ENCODE data around the gene HIKESHI. TPM values are rescaled to one million over a fixed set of nuclear protein-coding genes. Genes with fewer than 3 reads are reported as not detected.

HIKESHI gene
- total RNA-seq (70.3 TPM), polyA plus RNA-seq (55.1 TPM)
- long read RNA-seq, donor 1, partial matches to known transcripts, result 0 of 3 reads
- long read RNA-seq, donor 1, other reads (novel, unspliced or antisense), result 0 of 3 reads
- long read RNA-seq, donor 2, result 0 reads
- long read RNA-seq, donor 3, transcript HIKESHI-203 (2 exons, 1,558 nt), result minor isoform, 5 of 107 reads
- long read RNA-seq, donor 3, transcript HIKESHI-201 (5 exons, 1,113 nt), result major isoform, 56 of 107 reads
- long read RNA-seq, donor 3, partial matches to known transcripts, result 45 of 107 reads
- long read RNA-seq, donor 3, other reads (novel, unspliced or antisense), result 0 of 107 reads
- long read RNA-seq, donor 4, transcript HIKESHI-201 (5 exons, 1,113 nt), result major isoform, 15 of 25 reads
- long read RNA-seq, donor 4, partial matches to known transcripts, result 9 of 25 reads
- long read RNA-seq, donor 4, other reads (novel, unspliced or antisense), result 0 of 25 reads
- long read RNA-seq, donor 5, transcript HIKESHI-201 (5 exons, 1,113 nt), result major isoform, 54 of 141 reads
- long read RNA-seq, donor 5, transcript HIKESHI-207 (4 exons, 1,694 nt), result minor isoform, 5 of 141 reads
- long read RNA-seq, donor 5, partial matches to known transcripts, result 76 of 141 reads
- long read RNA-seq, donor 5, other reads (novel, unspliced or antisense), result 0 of 141 reads
- long read RNA-seq, donor 6, transcript HIKESHI-201 (5 exons, 1,113 nt), result major isoform, 22 of 52 reads
- long read RNA-seq, donor 6, partial matches to known transcripts, result 25 of 52 reads
- long read RNA-seq, donor 6, other reads (novel, unspliced or antisense), result 0 of 52 reads
- long read RNA-seq, donor 7, transcript HIKESHI-201 (5 exons, 1,113 nt), result major isoform, 47 of 72 reads
- long read RNA-seq, donor 7, partial matches to known transcripts, result 19 of 72 reads
- long read RNA-seq, donor 7, other reads (novel, unspliced or antisense), result 0 of 72 reads
- long read RNA-seq, donor 8, transcript HIKESHI-201 (5 exons, 1,113 nt), result major isoform, 18 of 26 reads
- long read RNA-seq, donor 8, partial matches to known transcripts, result 5 of 26 reads
- long read RNA-seq, donor 8, other reads (novel, unspliced or antisense), result 0 of 26 reads
- long read RNA-seq, donor 9, transcript HIKESHI-201 (5 exons, 1,113 nt), result major isoform, 32 of 54 reads
- long read RNA-seq, donor 9, partial matches to known transcripts, result 21 of 54 reads
- long read RNA-seq, donor 9, other reads (novel, unspliced or antisense), result 0 of 54 reads
- long read RNA-seq, donor 10, transcript HIKESHI-201 (5 exons, 1,113 nt), result major isoform, 40 of 60 reads
- long read RNA-seq, donor 10, partial matches to known transcripts, result 15 of 60 reads
- long read RNA-seq, donor 10, other reads (novel, unspliced or antisense), result 0 of 60 reads

GRCh38 chr11:86302092-86302793, at the start of gene HIKESHI:
Gene HIKESHI, plus strand, starts transcription at chr11:86302240. Its CDS starts 209 bp downstream, at chr11:86302449.
- H3K4me1 ChIP-seq (ENCODE audit: control insufficient read depth in 2 of 2, insufficient read depth in 2 of 2, low read length in 2 of 2), result peaks cover 0 to 6% of the 10 kb centered on the region in 2 donors
- H3K4me3 ChIP-seq (ENCODE audit: low read length in 2 of 2), result peak within 1 kb of the TSS; percentile 92 to 98
- H3K27me3 ChIP-seq (ENCODE audit: control insufficient read depth in 2 of 2, insufficient read depth in 1 of 2, low read length in 1 of 2), result no peaks in the 10 kb centered on the region
- peak within 1 kb of the TSS; percentile 68 to 78 for H3K27ac ChIP-seq (ENCODE audit: low read depth in 1 of 2, low read length in 1 of 2)
- under 1% methylated on average over 30 of the region's 30 CpGs for WGBS
- peaks cover 0 to 2% of the 10 kb centered on the region in 2 donors for H3K36me3 ChIP-seq (ENCODE audit: control insufficient read depth in 2 of 2, insufficient read depth in 2 of 2, low read length in 1 of 2)
- peak; percentile 77 to 96 (median 90) for DNase-seq (ENCODE audit: low read depth in 6 of 9, low spot score in 9 of 9)
- H3K9me3 ChIP-seq (ENCODE audit: control insufficient read depth in 2 of 2, insufficient read depth in 1 of 2, low read length in 1 of 2), result no peaks in the 10 kb centered on the region

- no peaks in the 10 kb centered on the region for H3K4me1 ChIP-seq (ENCODE audit: control insufficient read depth in 2 of 2, insufficient read depth in 2 of 2, low read length in 2 of 2)
- H3K36me3 ChIP-seq (ENCODE audit: control insufficient read depth in 2 of 2, insufficient read depth in 2 of 2, low read length in 1 of 2), result peaks cover 16 to 44% of the 10 kb centered on the region in 2 donors
- no peak for DNase-seq (ENCODE audit: low read depth in 6 of 9, low spot score in 9 of 9)
- H3K27ac ChIP-seq (ENCODE audit: low read depth in 1 of 2, low read length in 1 of 2), result no peak overlapping the region
- 95% methylated on average over 1 of the region's 1 CpG for WGBS
- no peak overlapping the region for H3K4me3 ChIP-seq (ENCODE audit: low read length in 2 of 2)
- no peaks in the 10 kb centered on the region for H3K9me3 ChIP-seq (ENCODE audit: control insufficient read depth in 2 of 2, insufficient read depth in 1 of 2, low read length in 1 of 2)
- H3K27me3 ChIP-seq (ENCODE audit: control insufficient read depth in 2 of 2, insufficient read depth in 1 of 2, low read length in 1 of 2), result no peaks in the 10 kb centered on the region
Observed at GRCh38 chr11:86255896-86256295, 46.1 kb upstream of the HIKESHI start.

DNA sequence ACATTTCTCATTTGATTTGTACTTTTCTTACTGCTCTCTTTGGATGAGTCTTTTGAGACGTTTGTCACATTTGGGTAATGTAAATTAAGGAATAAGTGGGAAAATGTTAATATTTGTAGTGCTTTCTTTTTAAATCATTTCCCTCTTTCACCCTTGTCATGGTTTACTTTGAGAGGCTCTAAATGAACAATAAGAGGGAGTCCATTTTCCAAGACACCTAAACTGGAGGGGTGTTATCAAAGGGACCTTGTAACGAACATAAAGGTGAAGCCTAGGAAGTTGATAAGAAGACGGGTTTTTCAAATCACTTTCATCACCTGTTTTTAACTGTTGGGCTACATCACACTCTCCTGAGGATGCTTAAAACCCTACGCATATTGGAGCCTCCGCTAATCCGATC, 45.4 kb upstream of the HIKESHI start:
- Histone ChIP-seq H3K9me3 (ENCODE audit: control insufficient read depth in 2 of 2, insufficient read depth in 1 of 2, low read length in 1 of 2) (no peaks in the 10 kb centered on the region), H3K36me3 (ENCODE audit: control insufficient read depth in 2 of 2, insufficient read depth in 2 of 2, low read length in 1 of 2) (peaks cover 20 to 45% of the 10 kb centered on the region in 2 donors), H3K27ac (ENCODE audit: low read depth in 1 of 2, low read length in 1 of 2) (no peak overlapping the region), H3K4me3 (ENCODE audit: low read length in 2 of 2) (no peak overlapping the region), H3K27me3 (ENCODE audit: control insufficient read depth in 2 of 2, insufficient read depth in 1 of 2, low read length in 1 of 2) (no peaks in the 10 kb centered on the region), H3K4me1 (ENCODE audit: control insufficient read depth in 2 of 2, insufficient read depth in 2 of 2, low read length in 2 of 2) (no peaks in the 10 kb centered on the region)
- WGBS, result 77% methylated on average over 6 of the region's 6 CpGs
- no peak for DNase-seq (ENCODE audit: low read depth in 6 of 9, low spot score in 9 of 9)

DNA sequence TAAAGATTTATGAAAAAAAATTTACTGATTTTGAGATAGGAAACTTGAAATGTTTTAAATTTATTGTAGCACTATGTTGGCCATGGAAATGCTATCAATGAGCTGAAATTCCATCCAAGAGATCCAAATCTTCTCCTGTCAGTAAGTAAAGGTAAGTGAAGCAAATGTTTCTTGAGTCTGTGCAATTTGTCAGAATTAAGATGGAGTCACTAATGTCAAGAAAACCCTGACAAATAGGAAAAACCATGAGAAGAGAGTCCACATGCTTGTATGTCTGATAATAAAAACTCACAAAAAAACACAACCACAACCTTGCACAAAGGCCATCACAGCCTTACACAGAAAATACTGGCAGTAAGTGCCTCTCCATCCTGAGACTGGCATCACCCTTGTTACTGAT, 44.6 kb upstream of the HIKESHI start:
- H3K4me1 ChIP-seq (ENCODE audit: control insufficient read depth in 2 of 2, insufficient read depth in 2 of 2, low read length in 2 of 2), result no peaks in the 10 kb centered on the region
- H3K4me3 ChIP-seq (ENCODE audit: low read length in 2 of 2), result no peak overlapping the region
- H3K36me3 ChIP-seq (ENCODE audit: control insufficient read depth in 2 of 2, insufficient read depth in 2 of 2, low read length in 1 of 2), result peaks cover 26 to 51% of the 10 kb centered on the region in 2 donors
- no peak overlapping the region for H3K27ac ChIP-seq (ENCODE audit: low read depth in 1 of 2, low read length in 1 of 2)
- H3K27me3 ChIP-seq (ENCODE audit: control insufficient read depth in 2 of 2, insufficient read depth in 1 of 2, low read length in 1 of 2), result no peaks in the 10 kb centered on the region
- no peaks in the 10 kb centered on the region for H3K9me3 ChIP-seq (ENCODE audit: control insufficient read depth in 2 of 2, insufficient read depth in 1 of 2, low read length in 1 of 2)
- DNase-seq (ENCODE audit: low read depth in 6 of 9, low spot score in 9 of 9), result no peak

DNA sequence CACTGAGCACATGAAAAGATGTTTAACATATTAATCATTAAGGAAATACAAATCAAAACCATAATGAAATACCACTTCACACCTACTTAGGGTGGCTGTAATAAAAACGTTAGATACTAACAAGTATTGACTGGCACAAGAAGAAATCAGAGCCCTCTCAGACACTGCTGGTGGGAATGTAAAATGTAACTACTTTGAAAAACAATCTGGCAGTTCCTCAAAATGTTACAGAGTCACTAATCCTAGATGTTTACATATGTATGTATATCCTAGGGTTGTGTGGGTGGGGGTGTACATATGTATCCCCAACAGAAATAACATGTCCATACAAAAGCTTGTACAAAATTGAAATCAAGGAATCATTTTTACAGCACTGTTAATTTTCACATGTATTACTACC, 42.3 kb upstream of the HIKESHI start:
- no peak overlapping the region for H3K4me3 ChIP-seq (ENCODE audit: low read length in 2 of 2)
- no peak for DNase-seq (ENCODE audit: low read depth in 6 of 9, low spot score in 9 of 9)
- H3K36me3 ChIP-seq (ENCODE audit: control insufficient read depth in 2 of 2, insufficient read depth in 2 of 2, low read length in 1 of 2), result peaks cover 29 to 63% of the 10 kb centered on the region in 2 donors
- H3K27ac ChIP-seq (ENCODE audit: low read depth in 1 of 2, low read length in 1 of 2), result no peak overlapping the region
- no peaks in the 10 kb centered on the region for H3K4me1 ChIP-seq (ENCODE audit: control insufficient read depth in 2 of 2, insufficient read depth in 2 of 2, low read length in 2 of 2)
- WGBS, result 90% methylated on average over 1 of the region's 1 CpG
- no peaks in the 10 kb centered on the region for H3K27me3 ChIP-seq (ENCODE audit: control insufficient read depth in 2 of 2, insufficient read depth in 1 of 2, low read length in 1 of 2)
- no peaks in the 10 kb centered on the region for H3K9me3 ChIP-seq (ENCODE audit: control insufficient read depth in 2 of 2, insufficient read depth in 1 of 2, low read length in 1 of 2)

DNA sequence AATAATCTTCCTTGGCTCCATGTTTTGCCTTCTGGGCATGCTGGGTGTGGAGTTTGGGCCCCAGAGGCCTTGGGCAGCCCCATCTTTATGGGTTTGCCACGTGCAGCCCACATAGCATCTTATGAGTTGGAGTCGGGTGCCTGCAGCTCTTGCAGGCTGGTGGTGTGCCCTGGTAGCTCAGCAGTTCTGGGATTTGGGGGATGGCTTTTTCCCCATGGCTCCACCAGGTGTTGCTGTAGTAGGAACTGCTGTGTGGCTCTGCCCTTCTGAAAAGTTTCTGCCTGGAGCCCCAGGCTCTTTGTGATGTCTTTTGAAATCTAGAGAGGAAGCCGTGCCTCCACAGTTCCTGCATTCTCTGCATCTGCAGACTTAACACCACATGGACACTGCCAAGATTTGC, 40.7 kb upstream of the HIKESHI start:
- Histone ChIP-seq H3K27me3 (ENCODE audit: control insufficient read depth in 2 of 2, insufficient read depth in 1 of 2, low read length in 1 of 2) (no peaks in the 10 kb centered on the region), H3K4me3 (ENCODE audit: low read length in 2 of 2) (no peak overlapping the region), H3K27ac (ENCODE audit: low read depth in 1 of 2, low read length in 1 of 2) (no peak overlapping the region), H3K9me3 (ENCODE audit: control insufficient read depth in 2 of 2, insufficient read depth in 1 of 2, low read length in 1 of 2) (no peaks in the 10 kb centered on the region), H3K36me3 (ENCODE audit: control insufficient read depth in 2 of 2, insufficient read depth in 2 of 2, low read length in 1 of 2) (peaks cover 29 to 61% of the 10 kb centered on the region in 2 donors), H3K4me1 (ENCODE audit: control insufficient read depth in 2 of 2, insufficient read depth in 2 of 2, low read length in 2 of 2) (no peaks in the 10 kb centered on the region)
- WGBS, result 98% methylated on average over 3 of the region's 3 CpGs
- DNase-seq (ENCODE audit: low read depth in 6 of 9, low spot score in 9 of 9), result no peak

DNA sequence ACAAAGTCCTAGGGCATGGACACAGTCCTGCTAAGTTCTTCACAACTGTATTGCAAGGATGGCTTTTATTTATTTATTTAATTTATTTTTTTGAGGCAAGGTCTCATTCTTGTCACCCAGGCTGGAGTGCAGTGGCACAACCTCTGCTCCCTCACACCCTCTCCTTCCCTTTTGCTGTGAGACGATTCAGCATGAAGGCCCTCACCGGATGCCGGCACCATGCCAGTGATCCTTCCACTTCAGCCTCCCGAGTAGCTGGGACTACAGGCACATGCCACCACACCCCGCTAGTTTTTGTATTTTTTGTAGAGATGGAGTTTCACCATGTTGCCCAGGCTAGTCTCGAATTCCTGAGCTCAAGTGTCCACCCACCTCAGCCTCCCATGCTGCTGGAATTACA, 39.7 kb upstream of the HIKESHI start:
- H3K9me3 ChIP-seq (ENCODE audit: control insufficient read depth in 2 of 2, insufficient read depth in 1 of 2, low read length in 1 of 2), result no peaks in the 10 kb centered on the region
- H3K4me1 ChIP-seq (ENCODE audit: control insufficient read depth in 2 of 2, insufficient read depth in 2 of 2, low read length in 2 of 2), result no peaks in the 10 kb centered on the region
- H3K4me3 ChIP-seq (ENCODE audit: low read length in 2 of 2), result no peak overlapping the region
- peaks cover 23 to 53% of the 10 kb centered on the region in 2 donors for H3K36me3 ChIP-seq (ENCODE audit: control insufficient read depth in 2 of 2, insufficient read depth in 2 of 2, low read length in 1 of 2)
- 95% methylated on average over 6 of the region's 6 CpGs for WGBS
- H3K27ac ChIP-seq (ENCODE audit: low read depth in 1 of 2, low read length in 1 of 2), result no peak overlapping the region
- no peak for DNase-seq (ENCODE audit: low read depth in 6 of 9, low spot score in 9 of 9)
- no peaks in the 10 kb centered on the region for H3K27me3 ChIP-seq (ENCODE audit: control insufficient read depth in 2 of 2, insufficient read depth in 1 of 2, low read length in 1 of 2)

GRCh38 chr11:86264649-86265048, 37.4 kb upstream of the HIKESHI start:
- H3K9me3 ChIP-seq (ENCODE audit: control insufficient read depth in 2 of 2, insufficient read depth in 1 of 2, low read length in 1 of 2), result no peaks in the 10 kb centered on the region
- H3K4me3 ChIP-seq (ENCODE audit: low read length in 2 of 2), result no peak overlapping the region
- H3K4me1 ChIP-seq (ENCODE audit: control insufficient read depth in 2 of 2, insufficient read depth in 2 of 2, low read length in 2 of 2), result no peaks in the 10 kb centered on the region
- DNase-seq (ENCODE audit: low read depth in 6 of 9, low spot score in 9 of 9), result no peak
- H3K27ac ChIP-seq (ENCODE audit: low read depth in 1 of 2, low read length in 1 of 2), result no peak overlapping the region
- H3K36me3 ChIP-seq (ENCODE audit: control insufficient read depth in 2 of 2, insufficient read depth in 2 of 2, low read length in 1 of 2), result peaks cover 20 to 46% of the 10 kb centered on the region in 2 donors
- no peaks in the 10 kb centered on the region for H3K27me3 ChIP-seq (ENCODE audit: control insufficient read depth in 2 of 2, insufficient read depth in 1 of 2, low read length in 1 of 2)
- 99% methylated on average over 2 of the region's 2 CpGs for WGBS
